ENCODE measurements around the gene CCDC159. TPM values are rescaled to one million over a fixed set of nuclear protein-coding genes. Genes with fewer than 3 reads are reported as not detected.

Gene CCDC159
- total and polyA plus RNA-seq, 2 experiments from 2014 or later = 3.4 to 6.2 TPM

DNA sequence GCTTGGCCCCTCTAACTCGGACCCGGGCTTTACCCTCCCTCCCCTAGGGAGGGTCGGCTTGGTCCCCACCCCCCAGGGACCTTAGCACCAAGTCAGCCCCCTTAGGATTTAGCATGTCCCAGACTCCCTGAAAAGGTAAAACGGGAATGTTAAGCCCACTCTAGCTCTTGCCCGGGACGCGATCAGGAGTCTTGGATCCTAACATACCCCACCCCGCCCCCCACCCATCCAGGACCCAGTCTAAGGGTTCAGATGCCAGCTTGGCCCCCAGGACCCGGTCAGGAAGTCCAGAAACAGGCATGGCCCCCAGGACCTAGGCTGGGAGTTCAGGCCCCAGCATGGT lies 37.4 kb downstream of the CCDC159 start:
- H3K79me2 ChIP-seq (replicated peaks; ENCODE audit: insufficient read depth) = no peaks in the 10 kb centered on the region
- no peaks in the 10 kb centered on the region for H4K20me1 ChIP-seq (replicated peaks; ENCODE audit: insufficient read depth)
- Mint-ChIP-seq H3K4me3 (peak overlapping the region; percentile 94), H3K27ac (no peak overlapping the region), H3K27me3 (ENCODE audit: insufficient read depth, low read depth, poor library complexity) (peaks cover 11% of the 10 kb centered on the region), H3K36me3 (ENCODE audit: low read depth) (no peaks in the 10 kb centered on the region), H3K9me3 (peaks cover 3% of the 10 kb centered on the region; the same call in 1 of the 3 replicates), H3K4me1 (peaks cover 17% of the 10 kb centered on the region)
- peaks cover 16% of the 10 kb centered on the region for H3F3A ChIP-seq (replicated peaks; ENCODE audit: low read depth)
- TF ChIP-seq NANOG (IDR thresholded peaks at IDR 0.05; ENCODE audit: borderline replicate concordance) = no peak
- TF ChIP-seq JUNB (IDR thresholded peaks at IDR 0.05; ENCODE audit: unreplicated experiment) = no peak
- no peak for TF ChIP-seq CREB1 (CRISPR knock-in tag; IDR thresholded peaks at IDR 0.05; ENCODE audit: low read depth)
- TF ChIP-seq EZH2phosphoT487 (IDR thresholded peaks at IDR 0.05; ENCODE audit: unreplicated experiment) = no peak
- no peak for TF ChIP-seq ZNF331 (CRISPR knock-in tag; IDR thresholded peaks at IDR 0.05; ENCODE audit: low read depth)
- no peak for TF ChIP-seq STAT1 (IDR thresholded peaks at IDR 0.05; ENCODE audit: unreplicated experiment)
- TF ChIP-seq POLR2AphosphoS5 (IDR thresholded peaks at IDR 0.05; ENCODE audit: low read depth) = no peak
- no peak for TF ChIP-seq EZH2 (IDR thresholded peaks at IDR 0.05; ENCODE audit: low read depth, unreplicated experiment)
- TF ChIP-seq, protein P1, sequence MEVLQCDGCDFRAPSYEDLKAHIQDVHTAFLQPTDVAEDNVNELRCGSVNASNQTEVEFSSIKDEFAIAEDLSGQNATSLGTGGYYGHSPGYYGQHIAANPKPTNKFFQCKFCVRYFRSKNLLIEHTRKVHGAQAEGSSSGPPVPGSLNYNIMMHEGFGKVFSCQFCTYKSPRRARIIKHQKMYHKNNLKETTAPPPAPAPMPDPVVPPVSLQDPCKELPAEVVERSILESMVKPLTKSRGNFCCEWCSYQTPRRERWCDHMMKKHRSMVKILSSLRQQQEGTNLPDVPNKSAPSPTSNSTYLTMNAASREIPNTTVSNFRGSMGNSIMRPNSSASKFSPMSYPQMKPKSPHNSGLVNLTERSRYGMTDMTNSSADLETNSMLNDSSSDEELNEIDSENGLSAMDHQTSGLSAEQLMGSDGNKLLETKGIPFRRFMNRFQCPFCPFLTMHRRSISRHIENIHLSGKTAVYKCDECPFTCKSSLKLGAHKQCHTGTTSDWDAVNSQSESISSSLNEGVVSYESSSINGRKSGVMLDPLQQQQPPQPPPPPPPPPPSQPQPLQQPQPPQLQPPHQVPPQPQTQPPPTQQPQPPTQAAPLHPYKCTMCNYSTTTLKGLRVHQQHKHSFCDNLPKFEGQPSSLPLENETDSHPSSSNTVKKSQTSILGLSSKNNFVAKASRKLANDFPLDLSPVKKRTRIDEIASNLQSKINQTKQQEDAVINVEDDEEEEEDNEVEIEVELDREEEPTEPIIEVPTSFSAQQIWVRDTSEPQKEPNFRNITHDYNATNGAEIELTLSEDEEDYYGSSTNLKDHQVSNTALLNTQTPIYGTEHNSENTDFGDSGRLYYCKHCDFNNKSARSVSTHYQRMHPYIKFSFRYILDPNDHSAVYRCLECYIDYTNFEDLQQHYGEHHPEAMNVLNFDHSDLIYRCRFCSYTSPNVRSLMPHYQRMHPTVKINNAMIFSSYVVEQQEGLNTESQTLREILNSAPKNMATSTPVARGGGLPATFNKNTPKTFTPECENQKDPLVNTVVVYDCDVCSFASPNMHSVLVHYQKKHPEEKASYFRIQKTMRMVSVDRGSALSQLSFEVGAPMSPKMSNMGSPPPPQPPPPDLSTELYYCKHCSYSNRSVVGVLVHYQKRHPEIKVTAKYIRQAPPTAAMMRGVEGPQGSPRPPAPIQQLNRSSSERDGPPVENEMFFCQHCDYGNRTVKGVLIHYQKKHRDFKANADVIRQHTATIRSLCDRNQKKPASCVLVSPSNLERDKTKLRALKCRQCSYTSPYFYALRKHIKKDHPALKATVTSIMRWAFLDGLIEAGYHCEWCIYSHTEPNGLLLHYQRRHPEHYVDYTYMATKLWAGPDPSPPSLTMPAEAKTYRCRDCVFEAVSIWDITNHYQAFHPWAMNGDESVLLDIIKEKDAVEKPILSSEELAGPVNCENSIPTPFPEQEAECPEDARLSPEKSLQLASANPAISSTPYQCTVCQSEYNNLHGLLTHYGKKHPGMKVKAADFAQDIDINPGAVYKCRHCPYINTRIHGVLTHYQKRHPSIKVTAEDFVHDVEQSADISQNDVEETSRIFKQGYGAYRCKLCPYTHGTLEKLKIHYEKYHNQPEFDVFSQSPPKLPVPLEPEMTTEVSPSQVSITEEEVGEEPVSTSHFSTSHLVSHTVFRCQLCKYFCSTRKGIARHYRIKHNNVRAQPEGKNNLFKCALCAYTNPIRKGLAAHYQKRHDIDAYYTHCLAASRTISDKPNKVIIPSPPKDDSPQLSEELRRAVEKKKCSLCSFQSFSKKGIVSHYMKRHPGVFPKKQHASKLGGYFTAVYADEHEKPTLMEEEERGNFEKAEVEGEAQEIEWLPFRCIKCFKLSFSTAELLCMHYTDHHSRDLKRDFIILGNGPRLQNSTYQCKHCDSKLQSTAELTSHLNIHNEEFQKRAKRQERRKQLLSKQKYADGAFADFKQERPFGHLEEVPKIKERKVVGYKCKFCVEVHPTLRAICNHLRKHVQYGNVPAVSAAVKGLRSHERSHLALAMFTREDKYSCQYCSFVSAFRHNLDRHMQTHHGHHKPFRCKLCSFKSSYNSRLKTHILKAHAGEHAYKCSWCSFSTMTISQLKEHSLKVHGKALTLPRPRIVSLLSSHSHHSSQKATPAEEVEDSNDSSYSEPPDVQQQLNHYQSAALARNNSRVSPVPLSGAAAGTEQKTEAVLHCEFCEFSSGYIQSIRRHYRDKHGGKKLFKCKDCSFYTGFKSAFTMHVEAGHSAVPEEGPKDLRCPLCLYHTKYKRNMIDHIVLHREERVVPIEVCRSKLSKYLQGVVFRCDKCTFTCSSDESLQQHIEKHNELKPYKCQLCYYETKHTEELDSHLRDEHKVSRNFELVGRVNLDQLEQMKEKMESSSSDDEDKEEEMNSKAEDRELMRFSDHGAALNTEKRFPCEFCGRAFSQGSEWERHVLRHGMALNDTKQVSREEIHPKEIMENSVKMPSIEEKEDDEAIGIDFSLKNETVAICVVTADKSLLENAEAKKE (CRISPR knock-in tag; IDR thresholded peaks at IDR 0.05) = no peak
- TF ChIP-seq, protein P2, sequence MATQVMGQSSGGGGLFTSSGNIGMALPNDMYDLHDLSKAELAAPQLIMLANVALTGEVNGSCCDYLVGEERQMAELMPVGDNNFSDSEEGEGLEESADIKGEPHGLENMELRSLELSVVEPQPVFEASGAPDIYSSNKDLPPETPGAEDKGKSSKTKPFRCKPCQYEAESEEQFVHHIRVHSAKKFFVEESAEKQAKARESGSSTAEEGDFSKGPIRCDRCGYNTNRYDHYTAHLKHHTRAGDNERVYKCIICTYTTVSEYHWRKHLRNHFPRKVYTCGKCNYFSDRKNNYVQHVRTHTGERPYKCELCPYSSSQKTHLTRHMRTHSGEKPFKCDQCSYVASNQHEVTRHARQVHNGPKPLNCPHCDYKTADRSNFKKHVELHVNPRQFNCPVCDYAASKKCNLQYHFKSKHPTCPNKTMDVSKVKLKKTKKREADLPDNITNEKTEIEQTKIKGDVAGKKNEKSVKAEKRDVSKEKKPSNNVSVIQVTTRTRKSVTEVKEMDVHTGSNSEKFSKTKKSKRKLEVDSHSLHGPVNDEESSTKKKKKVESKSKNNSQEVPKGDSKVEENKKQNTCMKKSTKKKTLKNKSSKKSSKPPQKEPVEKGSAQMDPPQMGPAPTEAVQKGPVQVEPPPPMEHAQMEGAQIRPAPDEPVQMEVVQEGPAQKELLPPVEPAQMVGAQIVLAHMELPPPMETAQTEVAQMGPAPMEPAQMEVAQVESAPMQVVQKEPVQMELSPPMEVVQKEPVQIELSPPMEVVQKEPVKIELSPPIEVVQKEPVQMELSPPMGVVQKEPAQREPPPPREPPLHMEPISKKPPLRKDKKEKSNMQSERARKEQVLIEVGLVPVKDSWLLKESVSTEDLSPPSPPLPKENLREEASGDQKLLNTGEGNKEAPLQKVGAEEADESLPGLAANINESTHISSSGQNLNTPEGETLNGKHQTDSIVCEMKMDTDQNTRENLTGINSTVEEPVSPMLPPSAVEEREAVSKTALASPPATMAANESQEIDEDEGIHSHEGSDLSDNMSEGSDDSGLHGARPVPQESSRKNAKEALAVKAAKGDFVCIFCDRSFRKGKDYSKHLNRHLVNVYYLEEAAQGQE (IDR thresholded peaks at IDR 0.05; ENCODE audit: unreplicated experiment) = no peak
- TF ChIP-seq, protein P3, sequence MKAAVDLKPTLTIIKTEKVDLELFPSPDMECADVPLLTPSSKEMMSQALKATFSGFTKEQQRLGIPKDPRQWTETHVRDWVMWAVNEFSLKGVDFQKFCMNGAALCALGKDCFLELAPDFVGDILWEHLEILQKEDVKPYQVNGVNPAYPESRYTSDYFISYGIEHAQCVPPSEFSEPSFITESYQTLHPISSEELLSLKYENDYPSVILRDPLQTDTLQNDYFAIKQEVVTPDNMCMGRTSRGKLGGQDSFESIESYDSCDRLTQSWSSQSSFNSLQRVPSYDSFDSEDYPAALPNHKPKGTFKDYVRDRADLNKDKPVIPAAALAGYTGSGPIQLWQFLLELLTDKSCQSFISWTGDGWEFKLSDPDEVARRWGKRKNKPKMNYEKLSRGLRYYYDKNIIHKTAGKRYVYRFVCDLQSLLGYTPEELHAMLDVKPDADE (IDR thresholded peaks at IDR 0.05) = no peak
- TF ChIP-seq, protein P4, sequence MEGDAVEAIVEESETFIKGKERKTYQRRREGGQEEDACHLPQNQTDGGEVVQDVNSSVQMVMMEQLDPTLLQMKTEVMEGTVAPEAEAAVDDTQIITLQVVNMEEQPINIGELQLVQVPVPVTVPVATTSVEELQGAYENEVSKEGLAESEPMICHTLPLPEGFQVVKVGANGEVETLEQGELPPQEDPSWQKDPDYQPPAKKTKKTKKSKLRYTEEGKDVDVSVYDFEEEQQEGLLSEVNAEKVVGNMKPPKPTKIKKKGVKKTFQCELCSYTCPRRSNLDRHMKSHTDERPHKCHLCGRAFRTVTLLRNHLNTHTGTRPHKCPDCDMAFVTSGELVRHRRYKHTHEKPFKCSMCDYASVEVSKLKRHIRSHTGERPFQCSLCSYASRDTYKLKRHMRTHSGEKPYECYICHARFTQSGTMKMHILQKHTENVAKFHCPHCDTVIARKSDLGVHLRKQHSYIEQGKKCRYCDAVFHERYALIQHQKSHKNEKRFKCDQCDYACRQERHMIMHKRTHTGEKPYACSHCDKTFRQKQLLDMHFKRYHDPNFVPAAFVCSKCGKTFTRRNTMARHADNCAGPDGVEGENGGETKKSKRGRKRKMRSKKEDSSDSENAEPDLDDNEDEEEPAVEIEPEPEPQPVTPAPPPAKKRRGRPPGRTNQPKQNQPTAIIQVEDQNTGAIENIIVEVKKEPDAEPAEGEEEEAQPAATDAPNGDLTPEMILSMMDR (conservative IDR thresholded peaks at IDR 0.05; ENCODE audit: low read depth in 2 of 2) = no peak
- TF ChIP-seq ZNF114 (CRISPR knock-in tag; IDR thresholded peaks at IDR 0.05) = no peak
- ATAC-seq = no peak
- H3K27ac ChIP-seq (ENCODE audit: low read depth) = no peak overlapping the region
- H3K4me1 ChIP-seq (ENCODE audit: insufficient read depth) = 0 out of 2 replicates have a peak, but pooled peaks cover 3% of the 10 kb centered on the region
- no peaks in the 10 kb centered on the region for H3K27me3 ChIP-seq (ENCODE audit: insufficient read depth)
- peak overlapping the region; percentile 92 for H3K4me2 ChIP-seq
- no peaks in the 10 kb centered on the region for H3K36me3 ChIP-seq (ENCODE audit: insufficient read depth)
- no peak for DNase-seq (ENCODE audit: low spot score)
- peak overlapping the region; percentile 58 for H3K4me3 ChIP-seq
- no peaks in the 10 kb centered on the region for H3K9me2 ChIP-seq (ENCODE audit: insufficient read depth)
- peak overlapping the region; percentile 72; the same call in 1 of the 2 replicates for H2AFZ ChIP-seq
